SKM-1 treated with dmso at 0.1 percent for 144 hours (cell line): ENCODE results near the gene ARHGDIB.
A peak's percentile ranks its signal among the peaks of the same experiment; 100 is the strongest.

Experiments
- DNase-seq: peaks from one replicate; lab custom pipeline; 2025; ENCODE audit not compliant: unreplicated experiment; lab: John Stamatoyannopoulos, UW

The ARHGDIB gene

GRCh38 chr12:14984036-14984435, 22.6 kb upstream of the ARHGDIB start:
- no peak for DNase-seq

- DNase-seq, result no peak
Measured at GRCh38 chr12:14982991-14983390, 21.6 kb upstream of the ARHGDIB start.

- peak; percentile 78 for DNase-seq
Measured at GRCh38 chr12:14982562-14982961, 21.2 kb upstream of the ARHGDIB start.

- peak; percentile 64 for DNase-seq
Measured at GRCh38 chr12:14981049-14981448, 19.6 kb upstream of the ARHGDIB start.

- no peak for DNase-seq
Measured at GRCh38 chr12:14979468-14979867, 18.1 kb upstream of the ARHGDIB start.

- no peak for DNase-seq
Measured at GRCh38 chr12:14976658-14977057, 15.3 kb upstream of the ARHGDIB start.

GRCh38 chr12:14975457-14975856, 14.1 kb upstream of the ARHGDIB start:
- no peak for DNase-seq

- no peak for DNase-seq
Measured at GRCh38 chr12:14974633-14975032, 13.2 kb upstream of the ARHGDIB start.

GRCh38 chr12:14972816-14973215, 11.4 kb upstream of the ARHGDIB start, which contains the start of gene PDE6H:
PDE6H (plus strand) TSS chr12:14973042; CDS start chr12:14978013, 4,971 bp downstream.
- no peak for DNase-seq

GRCh38 chr12:14970473-14970872, 9.1 kb upstream of the ARHGDIB start:
- DNase-seq, result no peak

- DNase-seq, result no peak
Measured at GRCh38 chr12:14968478-14968877, 7.1 kb upstream of the ARHGDIB start.

- DNase-seq, result no peak
Measured at GRCh38 chr12:14965221-14965620, 3.8 kb upstream of the ARHGDIB start.

GRCh38 chr12:14964406-14964805, 3.0 kb upstream of the ARHGDIB start:
- DNase-seq, result no peak

GRCh38 chr12:14963520-14963919, 2.1 kb upstream of the ARHGDIB start:
- DNase-seq, result no peak

- no peak for DNase-seq
Measured at GRCh38 chr12:14962797-14963196, 1.4 kb upstream of the ARHGDIB start.

- no peak for DNase-seq
Measured at GRCh38 chr12:14962153-14962539, 745 bp upstream of the ARHGDIB start.

- peak; percentile 66 for DNase-seq
Measured at GRCh38 chr12:14960548-14961465, 594 bp downstream of the ARHGDIB start.

- DNase-seq, result no peak
Measured at GRCh38 chr12:14959916-14960496, 1.4 kb downstream of the ARHGDIB start.

GRCh38 chr12:14959463-14959862, 1.9 kb downstream of the ARHGDIB start:
- no peak for DNase-seq

- DNase-seq, result no peak
Measured at GRCh38 chr12:14959126-14959440, 2.3 kb downstream of the ARHGDIB start.

GRCh38 chr12:14958361-14959125, 2.9 kb downstream of the ARHGDIB start:
- no peak for DNase-seq
